Spleen (tissue), 11 donors: ENCODE measurements around the gene MYH10. TPM values are rescaled to one million over a fixed set of nuclear protein-coding genes. Genes with fewer than 3 reads are reported as not detected.

Experiments used
- DNase-seq: peaks from one replicate; pipeline ENCODE4 v3.0.0-alpha.2; 2020
- H3K27ac ChIP-seq, 8 donors: fragments of 200-600 bp; sonication (generic) in 7 of 8; 1 replicate in 4 of 8; 2 replicates in 4 of 8; pipeline versions ENCODE4 v1.5.0 to v1.8.0; 2016 to 2021; ENCODE audit warnings: inconsistent platforms in 4 of 8, mild to moderate bottlenecking in 4 of 8, moderate library complexity in 1 of 8
- H3K27me3 ChIP-seq, 7 donors: fragments of 200-600 bp; sonication (generic) in 6 of 7; replicated peaks in 1 of 7; 1 replicate in 4 of 7; 2 replicates in 3 of 7; pipeline versions ENCODE4 v1.5.0 to v1.8.0; 2016 to 2021; ENCODE audit warnings: inconsistent platforms in 3 of 7, mild to moderate bottlenecking in 1 of 7
- H3K36me3 ChIP-seq, 6 donors: fragments of 200-600 bp; sonication (generic) in 5 of 6; 1 replicate in 4 of 6; 2 replicates in 2 of 6; pipeline versions ENCODE4 v1.5.0 to v1.8.0; 2016 to 2021; ENCODE audit warnings: inconsistent platforms in 2 of 6
- H3K4me1 ChIP-seq, 6 donors: fragments of 200-600 bp; sonication (generic) in 5 of 6; 1 replicate in 3 of 6; 2 replicates in 3 of 6; pipeline versions ENCODE4 v1.5.0 to v1.8.0; 2016 to 2021; ENCODE audit warnings: inconsistent platforms in 3 of 6
- H3K4me3 ChIP-seq, 8 donors: fragments of 200-600 bp; sonication (generic) in 7 of 8; 1 replicate in 4 of 8; 2 replicates in 4 of 8; pipeline versions ENCODE4 v1.5.0 to v1.8.0; 2016 to 2021; ENCODE audit warnings: inconsistent platforms in 4 of 8, mild to moderate bottlenecking in 4 of 8, moderate library complexity in 2 of 8
- H3K9me3 ChIP-seq, 8 donors: fragments of 200-600 bp; sonication (generic) in 7 of 8; 1 replicate in 4 of 8; 2 replicates in 4 of 8; pipeline versions ENCODE4 v1.5.0 to v1.8.0; 2016 to 2021; ENCODE audit warnings: inconsistent platforms in 4 of 8
- POLR2A ChIP-seq, 3 donors: fragments of 450-650 bp; IDR thresholded peaks; one replicate each; pipeline ENCODE4 v1.5.1; 2017; ENCODE audit warnings: antibody characterized with exemption in 3 of 3, mild to moderate bottlenecking in 1 of 3
- POLR2AphosphoS5 ChIP-seq, 3 donors: sonication (generic); formaldehyde crosslinking; IDR thresholded peaks; one replicate each; pipeline ENCODE4 v1.5.1; 2017; ENCODE audit warnings: antibody characterized with exemption in 3 of 3
- WGBS, 5 donors: extraction: QIAGEN DNeasy Blood & Tissue Kit in 3 of 5; methylation state at CpG; one replicate each; pipeline versions ENCODE4 v1.1.5 to v1.1.7; 2013 to 2018; 5-methylcytosine and 5-hydroxymethylcytosine counted together
- intact Hi-C: fragments of 100-400 bp; cut with DNase I; formaldehyde crosslinking; loops from one replicate; pipeline ENCODE4 v1.15.0; 2023; ENCODE audit warnings: low total_unique reads
- polyA plus RNA-seq, 3 donors: library from polyadenylated mRNA; stranded (reverse); fragments of 200-250 nt; gene quantifications; one replicate each; pipeline ENCODE4 v1.2.1, GENCODE V29; 2013
- small RNA-seq, 4 donors: library from RNA; depleted of rRNA; stranded (forward); fragments of <200 nt; gene quantifications; one replicate each; pipeline ENCODE3, GENCODE V24; 2016
- total RNA-seq, 7 donors: library from RNA; depleted of rRNA in 3 of 7; stranded (reverse); fragments of >200 nt in 3 of 7; fragmentation: NEBNext Ultra II Directional in 4 of 7; extraction: Animal tissue kit (Norgen Biotek cat#: 25700) in 4 of 7; gene quantifications; one replicate each; pipeline versions ENCODE4 v1.1.0 to v1.2.1, GENCODE V29; 2016 to 2021
- TF ChIP-seq, protein P1 (sequence below), 11 experiments: fragments of 200-600 bp in 7 of 11; fragments of 450-650 bp in 4 of 11; sonication (generic) in 4 of 11; IDR thresholded peaks in 8 of 11; conservative IDR thresholded peaks in 3 of 11; 1 replicate in 7 of 11; 2 replicates in 4 of 11; pipeline versions ENCODE4 v1.4.0 to v1.8.0; 2016 to 2021; ENCODE audit warnings: antibody characterized with exemption in 11 of 11, inconsistent platforms in 4 of 11, mild to moderate bottlenecking in 1 of 11
- donor health status: healthy with polysubstance abuse.
- donor health status: DM: no; HTN: no; CAD: no; lungs with moderate emphysema.
- donor health status: DM: no; HTN: no; CAD: no.
- donor health status: Bipolar disorder and iron deficiency.
- donor health status: healthy.
- donor health status: DM: no; HTN: no; CAD: no.
- donor health status: DM: yes; HTN: yes; CAD: no.

The MYH10 gene
- total and polyA plus RNA-seq, 10 donors: 1.0 to 14.4 (median 7.5) TPM

DNA sequence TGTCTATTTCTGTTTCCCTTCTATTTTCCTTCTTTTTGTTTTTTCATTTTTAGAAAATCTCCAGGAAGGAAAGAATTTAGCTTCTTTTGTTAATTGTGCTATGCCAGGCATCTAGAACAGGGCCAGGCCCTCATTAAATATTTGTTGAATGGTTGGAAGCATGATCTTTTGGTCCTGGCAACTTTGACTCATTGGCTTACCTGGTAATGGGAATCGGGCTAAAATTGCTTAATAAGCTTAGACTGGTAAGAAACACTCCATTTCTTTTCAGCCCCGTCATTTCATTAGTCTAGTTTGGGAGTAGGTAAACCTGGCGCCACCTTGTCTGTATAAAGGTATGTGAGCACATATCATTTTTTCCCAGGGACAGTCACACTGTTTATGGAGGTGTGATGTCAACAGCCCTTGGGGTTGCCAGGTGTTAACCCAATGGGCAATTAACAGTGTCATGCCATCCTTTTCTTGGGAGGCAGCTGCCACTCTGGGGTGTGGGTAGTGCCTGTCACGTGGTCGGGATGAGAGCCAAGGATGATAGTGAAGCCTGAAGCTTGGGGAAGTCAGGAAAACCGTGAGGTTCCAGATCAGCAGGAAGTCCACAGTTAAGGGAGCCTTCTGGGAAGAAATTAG, 204.3 kb downstream of the MYH10 start:
- no peak overlapping the region for H3K27ac ChIP-seq
- WGBS, 5 donors: 61 to 91% (median 67%) methylated on average over 6 of the region's 6 CpGs
- TF ChIP-seq, protein P1, sequence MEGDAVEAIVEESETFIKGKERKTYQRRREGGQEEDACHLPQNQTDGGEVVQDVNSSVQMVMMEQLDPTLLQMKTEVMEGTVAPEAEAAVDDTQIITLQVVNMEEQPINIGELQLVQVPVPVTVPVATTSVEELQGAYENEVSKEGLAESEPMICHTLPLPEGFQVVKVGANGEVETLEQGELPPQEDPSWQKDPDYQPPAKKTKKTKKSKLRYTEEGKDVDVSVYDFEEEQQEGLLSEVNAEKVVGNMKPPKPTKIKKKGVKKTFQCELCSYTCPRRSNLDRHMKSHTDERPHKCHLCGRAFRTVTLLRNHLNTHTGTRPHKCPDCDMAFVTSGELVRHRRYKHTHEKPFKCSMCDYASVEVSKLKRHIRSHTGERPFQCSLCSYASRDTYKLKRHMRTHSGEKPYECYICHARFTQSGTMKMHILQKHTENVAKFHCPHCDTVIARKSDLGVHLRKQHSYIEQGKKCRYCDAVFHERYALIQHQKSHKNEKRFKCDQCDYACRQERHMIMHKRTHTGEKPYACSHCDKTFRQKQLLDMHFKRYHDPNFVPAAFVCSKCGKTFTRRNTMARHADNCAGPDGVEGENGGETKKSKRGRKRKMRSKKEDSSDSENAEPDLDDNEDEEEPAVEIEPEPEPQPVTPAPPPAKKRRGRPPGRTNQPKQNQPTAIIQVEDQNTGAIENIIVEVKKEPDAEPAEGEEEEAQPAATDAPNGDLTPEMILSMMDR (IDR thresholded peaks at IDR 0.05 in 8 of 11, conservative IDR thresholded peaks at IDR 0.05 in 3 of 11): no peak
- TF ChIP-seq POLR2AphosphoS5 (IDR thresholded peaks at IDR 0.05): no peak
- no peak for TF ChIP-seq POLR2A (IDR thresholded peaks at IDR 0.05)

More for the DNA sequence above, 204.3 kb downstream of the MYH10 start:
- H3K27me3 ChIP-seq: no peaks in the 10 kb centered on the region
- DNase-seq: no peak
- H3K36me3 ChIP-seq: no peaks in the 10 kb centered on the region
- intact Hi-C loops: no loop called here
- no peak overlapping the region for H3K4me3 ChIP-seq
- H3K9me3 ChIP-seq: no peaks in the 10 kb centered on the region
- H3K4me1 ChIP-seq: peaks cover 0 to 12% (median 4%) of the 10 kb centered on the region in 6 donors

Small RNA genes within 50 kb of the gene (small RNA-seq; reads per million reads assigned to genes)
- 0 reads per million in 4 donors for gene RNU7-43P

Other genes with a start within 250 kb of the MYH10 start
- gene RPL26, start 247.5 kb downstream of the MYH10 start, total RNA-seq: 1,000 to 10,000 TPM; 1,067 to 3,608 (median 1,651) TPM
- gene RPL26, start 247.5 kb downstream of the MYH10 start, polyA plus RNA-seq: 1,000 to 10,000 TPM; 5,013 to 7,063 (median 6,510) TPM
- gene RNF222, start 232.9 kb downstream of the MYH10 start, total RNA-seq: not detected
- under 1 TPM in 2 of 3 donors, not detected in 1; 0.03 to 0.05 TPM for gene RNF222, start 232.9 kb downstream of the MYH10 start, polyA plus RNA-seq
- 100 to 1,000 TPM in 3 of 7 donors, 10 to 100 TPM in 4; 67.7 to 141 (median 90.5) TPM for gene NDEL1, start 194.8 kb downstream of the MYH10 start, total RNA-seq
- 10 to 100 TPM; 11.6 to 26.0 (median 13.6) TPM for gene NDEL1, start 194.8 kb downstream of the MYH10 start, polyA plus RNA-seq
- gene CCDC42, start 114.1 kb upstream of the MYH10 start, total RNA-seq: under 1 TPM in 1 of 7 donors, not detected in 6; 0.60 TPM
- under 1 TPM; 0.10 to 0.33 (median 0.11) TPM for gene CCDC42, start 114.1 kb upstream of the MYH10 start, polyA plus RNA-seq
- gene SPDYE4, start 127.8 kb upstream of the MYH10 start, total RNA-seq: not detected
- not detected for gene SPDYE4, start 127.8 kb upstream of the MYH10 start, polyA plus RNA-seq
- 1 to 10 TPM in 1 of 7 donors, under 1 TPM in 6; 0.32 to 1.0 (median 0.40) TPM for gene MFSD6L, start 168.6 kb upstream of the MYH10 start, total RNA-seq
- under 1 TPM; 0.12 to 0.15 (median 0.13) TPM for gene MFSD6L, start 168.6 kb upstream of the MYH10 start, polyA plus RNA-seq
- 1 to 10 TPM; 5.4 to 9.6 (median 7.1) TPM for gene PIK3R6, start 236.9 kb upstream of the MYH10 start, total RNA-seq
- 1 to 10 TPM; 1.3 to 3.9 (median 3.1) TPM for gene PIK3R6, start 236.9 kb upstream of the MYH10 start, polyA plus RNA-seq